Measurements from ENCODE around the gene WBP4.

DNA sequence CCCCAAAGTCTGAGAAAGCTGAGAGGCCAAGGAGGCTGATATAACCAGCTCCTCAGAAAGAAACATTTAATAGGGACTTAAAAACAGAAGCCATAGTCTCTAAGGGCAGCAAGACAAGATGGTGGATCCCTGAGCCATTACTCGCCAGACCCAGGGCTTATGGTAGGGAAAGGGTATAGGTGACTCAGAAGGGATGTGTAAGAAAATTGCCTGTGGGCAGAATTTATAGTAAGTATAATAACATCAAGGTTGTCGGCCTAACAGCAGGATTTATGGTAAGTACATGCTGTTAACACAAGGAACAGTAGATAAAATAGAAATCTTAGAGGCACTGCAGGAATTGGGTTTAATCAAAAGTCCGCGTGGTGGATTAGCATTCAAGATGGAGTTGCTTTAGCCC, 56.6 kb downstream of the WBP4 start:
- TF ChIP-seq ZNF143 (CRISPR knock-in tag; IDR thresholded peaks at IDR 0.05) (no peak), MAFF (IDR thresholded peaks at IDR 0.05; ENCODE audit: low read depth, low read length) (no peak), TCF7 (IDR thresholded peaks at IDR 0.05; ENCODE audit: low read depth) (no peak), SMAD9 (CRISPR knock-in tag; IDR thresholded peaks at IDR 0.05) (no peak), YY1 (IDR thresholded peaks at IDR 0.05; ENCODE audit: insufficient read depth, insufficient replicate concordance, low read depth, low read length) (no peak), ZNF138 (CRISPR knock-in tag; IDR thresholded peaks at IDR 0.05; ENCODE audit: low read depth) (no peak)
- TF ChIP-seq, protein P1, sequence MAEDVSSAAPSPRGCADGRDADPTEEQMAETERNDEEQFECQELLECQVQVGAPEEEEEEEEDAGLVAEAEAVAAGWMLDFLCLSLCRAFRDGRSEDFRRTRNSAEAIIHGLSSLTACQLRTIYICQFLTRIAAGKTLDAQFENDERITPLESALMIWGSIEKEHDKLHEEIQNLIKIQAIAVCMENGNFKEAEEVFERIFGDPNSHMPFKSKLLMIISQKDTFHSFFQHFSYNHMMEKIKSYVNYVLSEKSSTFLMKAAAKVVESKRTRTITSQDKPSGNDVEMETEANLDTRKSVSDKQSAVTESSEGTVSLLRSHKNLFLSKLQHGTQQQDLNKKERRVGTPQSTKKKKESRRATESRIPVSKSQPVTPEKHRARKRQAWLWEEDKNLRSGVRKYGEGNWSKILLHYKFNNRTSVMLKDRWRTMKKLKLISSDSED (CRISPR knock-in tag; IDR thresholded peaks at IDR 0.05), result no peak
- TF ChIP-seq, protein P2, sequence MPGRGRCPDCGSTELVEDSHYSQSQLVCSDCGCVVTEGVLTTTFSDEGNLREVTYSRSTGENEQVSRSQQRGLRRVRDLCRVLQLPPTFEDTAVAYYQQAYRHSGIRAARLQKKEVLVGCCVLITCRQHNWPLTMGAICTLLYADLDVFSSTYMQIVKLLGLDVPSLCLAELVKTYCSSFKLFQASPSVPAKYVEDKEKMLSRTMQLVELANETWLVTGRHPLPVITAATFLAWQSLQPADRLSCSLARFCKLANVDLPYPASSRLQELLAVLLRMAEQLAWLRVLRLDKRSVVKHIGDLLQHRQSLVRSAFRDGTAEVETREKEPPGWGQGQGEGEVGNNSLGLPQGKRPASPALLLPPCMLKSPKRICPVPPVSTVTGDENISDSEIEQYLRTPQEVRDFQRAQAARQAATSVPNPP (CRISPR knock-in tag; IDR thresholded peaks at IDR 0.05), result no peak
- TF ChIP-seq, protein P3, sequence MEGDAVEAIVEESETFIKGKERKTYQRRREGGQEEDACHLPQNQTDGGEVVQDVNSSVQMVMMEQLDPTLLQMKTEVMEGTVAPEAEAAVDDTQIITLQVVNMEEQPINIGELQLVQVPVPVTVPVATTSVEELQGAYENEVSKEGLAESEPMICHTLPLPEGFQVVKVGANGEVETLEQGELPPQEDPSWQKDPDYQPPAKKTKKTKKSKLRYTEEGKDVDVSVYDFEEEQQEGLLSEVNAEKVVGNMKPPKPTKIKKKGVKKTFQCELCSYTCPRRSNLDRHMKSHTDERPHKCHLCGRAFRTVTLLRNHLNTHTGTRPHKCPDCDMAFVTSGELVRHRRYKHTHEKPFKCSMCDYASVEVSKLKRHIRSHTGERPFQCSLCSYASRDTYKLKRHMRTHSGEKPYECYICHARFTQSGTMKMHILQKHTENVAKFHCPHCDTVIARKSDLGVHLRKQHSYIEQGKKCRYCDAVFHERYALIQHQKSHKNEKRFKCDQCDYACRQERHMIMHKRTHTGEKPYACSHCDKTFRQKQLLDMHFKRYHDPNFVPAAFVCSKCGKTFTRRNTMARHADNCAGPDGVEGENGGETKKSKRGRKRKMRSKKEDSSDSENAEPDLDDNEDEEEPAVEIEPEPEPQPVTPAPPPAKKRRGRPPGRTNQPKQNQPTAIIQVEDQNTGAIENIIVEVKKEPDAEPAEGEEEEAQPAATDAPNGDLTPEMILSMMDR (CRISPR knock-in tag; IDR thresholded peaks at IDR 0.05), result no peak
- TF ChIP-seq, protein P4, sequence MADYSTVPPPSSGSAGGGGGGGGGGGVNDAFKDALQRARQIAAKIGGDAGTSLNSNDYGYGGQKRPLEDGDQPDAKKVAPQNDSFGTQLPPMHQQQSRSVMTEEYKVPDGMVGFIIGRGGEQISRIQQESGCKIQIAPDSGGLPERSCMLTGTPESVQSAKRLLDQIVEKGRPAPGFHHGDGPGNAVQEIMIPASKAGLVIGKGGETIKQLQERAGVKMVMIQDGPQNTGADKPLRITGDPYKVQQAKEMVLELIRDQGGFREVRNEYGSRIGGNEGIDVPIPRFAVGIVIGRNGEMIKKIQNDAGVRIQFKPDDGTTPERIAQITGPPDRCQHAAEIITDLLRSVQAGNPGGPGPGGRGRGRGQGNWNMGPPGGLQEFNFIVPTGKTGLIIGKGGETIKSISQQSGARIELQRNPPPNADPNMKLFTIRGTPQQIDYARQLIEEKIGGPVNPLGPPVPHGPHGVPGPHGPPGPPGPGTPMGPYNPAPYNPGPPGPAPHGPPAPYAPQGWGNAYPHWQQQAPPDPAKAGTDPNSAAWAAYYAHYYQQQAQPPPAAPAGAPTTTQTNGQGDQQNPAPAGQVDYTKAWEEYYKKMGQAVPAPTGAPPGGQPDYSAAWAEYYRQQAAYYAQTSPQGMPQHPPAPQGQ (CRISPR knock-in tag; IDR thresholded peaks at IDR 0.05; ENCODE audit: borderline replicate concordance), result no peak

Data from HepG2 (cell line).